G401 (cell line): ENCODE results near the gene INPP5B. TPM values are rescaled to one million over a fixed set of nuclear protein-coding genes. Genes with fewer than 3 reads are reported as not detected.

Experiments used
- DNase-seq: peaks from one replicate; pipeline ENCODE4 v3.0.0-alpha.2; 2015; ENCODE audit warnings: low spot score
- in situ Hi-C: cut with HindIII; loops from 2 replicates; pipeline ENCODE4 v1.10.0; 2016; ENCODE audit warnings: low sequenced_read_pairs, mixed read lengths
- total RNA-seq: library from RNA; depleted of rRNA; stranded (reverse); fragments of >200 nt; shearing (Covaris generic); gene quantifications from 2 replicates; pipeline ENCODE4 v1.2.3, GENCODE V29; 2014

INPP5B gene
- total RNA-seq, 1 experiment from 2014 or later, result 17.5 TPM

- DNase-seq, result peak; percentile 83
- in situ Hi-C loops, result no loop called here
These were observed 56.4 kb downstream of the INPP5B start for GRCh38 chr1:37890378-37891014.

- in situ Hi-C loops, result no loop called here
These were observed 58.7 kb downstream of the INPP5B start for GRCh38 chr1:37888022-37888700.

GRCh38 chr1:37884145-37884544 is 62.7 kb downstream of the INPP5B start:
- in situ Hi-C loops, result no loop called here
- no peak for DNase-seq

More at GRCh38 chr1:37888022-37888700, 58.7 kb downstream of the INPP5B start:
- no peak for DNase-seq

GRCh38 chr1:37883671-37884070 is 63.2 kb downstream of the INPP5B start:
- in situ Hi-C loops, result no loop called here
- no peak for DNase-seq

GRCh38 chr1:37879865-37880264 is 67.0 kb downstream of the INPP5B start:
- in situ Hi-C loops, result no loop called here
- DNase-seq, result no peak

GRCh38 chr1:37878071-37878470 is 68.8 kb downstream of the INPP5B start:
- DNase-seq, result no peak
- in situ Hi-C loops, result no loop called here

GRCh38 chr1:37875833-37876232 is 71.0 kb downstream of the INPP5B start:
- in situ Hi-C loops, result no loop called here
- DNase-seq, result no peak

GRCh38 chr1:37872692-37873091 is 74.2 kb downstream of the INPP5B start:
- in situ Hi-C loops, result no loop called here
- no peak for DNase-seq

GRCh38 chr1:37868466-37868865 is 78.4 kb downstream of the INPP5B start:
- in situ Hi-C loops, result no loop called here
- DNase-seq, result no peak

- in situ Hi-C loops, result no loop called here
- no peak for DNase-seq
These were observed 79.1 kb downstream of the INPP5B start for GRCh38 chr1:37867784-37868183.

- in situ Hi-C loops, result no loop called here
- no peak for DNase-seq
These were observed 80.4 kb downstream of the INPP5B start for GRCh38 chr1:37866491-37866890.

- no peak for DNase-seq
- in situ Hi-C loops, result no loop called here
These were observed 81.3 kb downstream of the INPP5B start for GRCh38 chr1:37865348-37866120.

- in situ Hi-C loops, result no loop called here
- DNase-seq, result no peak
These were observed 84.5 kb downstream of the INPP5B start for GRCh38 chr1:37862330-37862729.

- in situ Hi-C loops, result no loop called here
- DNase-seq, result no peak
These were observed 85.7 kb downstream of the INPP5B start for GRCh38 chr1:37861151-37861550.

- no peak for DNase-seq
- in situ Hi-C loops, result no loop called here
These were observed 86.5 kb downstream of the INPP5B start for GRCh38 chr1:37860346-37860666.

GRCh38 chr1:37859507-37860345 is 87.1 kb downstream of the INPP5B start, which contains the start of gene MTF1:
Gene MTF1 (minus strand): TSS chr1:37859592. CDS start chr1:37857658, 1,934 bp downstream.
- peak; percentile 99 for DNase-seq
- in situ Hi-C loops, result no loop called here

- DNase-seq, result no peak
- in situ Hi-C loops, result no loop called here
These were observed 87.8 kb downstream of the INPP5B start for GRCh38 chr1:37858931-37859506.

GRCh38 chr1:37854406-37854805 is 92.4 kb downstream of the INPP5B start:
- in situ Hi-C loops, result no loop called here
- DNase-seq, result no peak

- in situ Hi-C loops, result no loop called here
- no peak for DNase-seq
These were observed 93.7 kb downstream of the INPP5B start for GRCh38 chr1:37853157-37853556.
